H1 (cell line): ENCODE results near the gene LONP2. TPM values are rescaled to one million over a fixed set of nuclear protein-coding genes. Genes with fewer than 3 reads are reported as not detected.

Experiments used
- CTCF ChIA-PET: fragments of 300-600 bp; sonication (Branson Sonifier 250); formaldehyde crosslinking; loops from one replicate; lab custom pipeline; 2021; ENCODE audit not compliant: partially characterized antibody; lab: Charles Lee
- POLR2A ChIA-PET: fragments of 300-600 bp; sonication (Branson Sonifier 250); formaldehyde crosslinking; loops from one replicate; lab custom pipeline; 2021; ENCODE audit warnings: inconsistent platforms; ENCODE audit not compliant: partially characterized antibody; lab: Charles Lee
- DNase-seq, 2 experiments: peaks; one replicate each; pipeline versions ENCODE4 v3.0.0 to v3.0.0-alpha.2; 2010 to 2022; ENCODE audit warnings: low spot score in 2 of 2, low read depth in 1 of 2, mixed read lengths in 1 of 2
- FAIRE-seq: peaks from 2 replicates; lab custom pipeline; 2011; peaks lifted over from hg19 to GRCh38; lab: Jason Lieb, UNC
- H2AFZ ChIP-seq: 2 replicates; pipeline ENCODE4 v1.8.1; 2012; ENCODE audit warnings: low read length, inconsistent platforms
- H2AK5ac ChIP-seq: 2 replicates; pipeline ENCODE4 v1.6.1; 2013; ENCODE audit warnings: low read depth, low read length
- H2BK120ac ChIP-seq: replicated peaks from 2 replicates; pipeline ENCODE3; 2013; ENCODE audit warnings: low read depth, low read length, inconsistent platforms
- H2BK12ac ChIP-seq: 2 replicates; pipeline ENCODE4 v1.6.1; 2013; ENCODE audit warnings: low read depth, low read length
- H2BK15ac ChIP-seq: 2 replicates; pipeline ENCODE4 v1.6.1; 2013; ENCODE audit warnings: low read length
- H2BK20ac ChIP-seq: 2 replicates; pipeline ENCODE4 v1.6.1; 2013; ENCODE audit warnings: low read length
- H2BK5ac ChIP-seq: 2 replicates; pipeline ENCODE4 v1.6.1; 2013; ENCODE audit warnings: low read depth, low read length
- H3K14ac ChIP-seq: 2 replicates; pipeline ENCODE4 v1.6.1; 2013; ENCODE audit warnings: inconsistent platforms; ENCODE audit not compliant: insufficient read length
- H3K18ac ChIP-seq: 2 replicates; pipeline ENCODE4 v1.6.1; 2013; ENCODE audit warnings: low read length; ENCODE audit errors: extremely low read depth
- H3K23ac ChIP-seq: 2 replicates; pipeline ENCODE4 v1.6.1; 2013; ENCODE audit warnings: inconsistent platforms; ENCODE audit not compliant: insufficient read length
- H3K23me2 ChIP-seq: 2 replicates; pipeline ENCODE4 v1.6.1; 2013; ENCODE audit warnings: low read depth, low read length
- H3K27ac ChIP-seq: 2 replicates; pipeline ENCODE4 v1.6.1; 2011; ENCODE audit warnings: low read depth, low read length, inconsistent platforms
- H3K27me3 ChIP-seq, 4 experiments: replicated peaks in 1 of 4; 1 replicate in 1 of 4; 2 replicates in 3 of 4; pipeline versions ENCODE4 v1.6.1 to v1.8.1; 2011 to 2013; ENCODE audit warnings: low read length in 3 of 4, mild to moderate bottlenecking in 3 of 4, inconsistent platforms in 2 of 4, mixed read lengths in 2 of 4, moderate library complexity in 1 of 4; ENCODE audit not compliant: control insufficient read depth in 3 of 4, insufficient read depth in 3 of 4; ENCODE audit errors: extremely low read depth in 1 of 4
- H3K36me3 ChIP-seq, 4 experiments: 2 replicates each; pipeline versions ENCODE4 v1.6.1 to v1.8.1; 2011 to 2013; ENCODE audit warnings: mild to moderate bottlenecking in 4 of 4, low read length in 3 of 4, moderate library complexity in 2 of 4, control low read depth in 1 of 4, inconsistent platforms in 1 of 4; ENCODE audit not compliant: insufficient read depth in 4 of 4, control insufficient read depth in 2 of 4
- H3K4ac ChIP-seq: replicated peaks from 2 replicates; pipeline ENCODE3; 2013; ENCODE audit warnings: low read length, low read depth, mixed read lengths, inconsistent platforms; ENCODE audit not compliant: insufficient read length
- H3K4me1 ChIP-seq, 4 experiments: replicated peaks in 1 of 4; 1 replicate in 1 of 4; 2 replicates in 3 of 4; pipeline versions ENCODE4 v1.6.1 to v1.8.1; 2011 to 2013; ENCODE audit warnings: low read length in 3 of 4, inconsistent platforms in 2 of 4, mixed read lengths in 1 of 4; ENCODE audit not compliant: insufficient read depth in 4 of 4, control insufficient read depth in 3 of 4
- H3K4me2 ChIP-seq, 2 experiments: 2 replicates each; pipeline versions ENCODE4 v1.6.1 to v1.8.1; 2011 to 2013; ENCODE audit warnings: low read depth in 2 of 2, low read length in 2 of 2, control low read depth in 1 of 2, inconsistent platforms in 1 of 2, mild to moderate bottlenecking in 1 of 2; ENCODE audit not compliant: insufficient read depth in 1 of 2
- H3K4me3 ChIP-seq, 4 experiments: fragments of 200-600, 300-600 bp in 1 of 4; sonication (generic), shearing (Covaris generic), sonication (Bioruptor Twin) in 1 of 4; 2 replicates each; pipeline versions ENCODE4 v1.5.1 to v1.8.1; 2011 to 2016; ENCODE audit warnings: low read length in 4 of 4, low read depth in 3 of 4, control low read depth in 2 of 4, inconsistent platforms in 2 of 4, mild to moderate bottlenecking in 2 of 4, mixed read lengths in 1 of 4, moderate library complexity in 1 of 4; ENCODE audit not compliant: insufficient read depth in 2 of 4; ENCODE audit errors: extremely low read depth in 1 of 4
- H3K56ac ChIP-seq: replicated peaks from 2 replicates; pipeline ENCODE3; 2013; ENCODE audit warnings: low read depth, mild to moderate bottlenecking, mixed read lengths, low read length, inconsistent platforms; ENCODE audit not compliant: insufficient read length
- H3K79me1 ChIP-seq: 2 replicates; pipeline ENCODE4 v1.6.1; 2013; ENCODE audit warnings: low read depth, low read length, control low read depth
- H3K79me2 ChIP-seq, 2 experiments: 2 replicates each; pipeline versions ENCODE4 v1.6.1 to v1.8.1; 2012 to 2013; ENCODE audit warnings: low read length in 2 of 2, mild to moderate bottlenecking in 2 of 2, inconsistent platforms in 1 of 2; ENCODE audit not compliant: insufficient read depth in 2 of 2, control insufficient read depth in 1 of 2
- H3K9ac ChIP-seq, 4 experiments: replicated peaks in 1 of 4; 1 replicate in 1 of 4; 2 replicates in 3 of 4; pipeline versions ENCODE4 v1.6.1 to v1.8.1; 2011 to 2013; ENCODE audit warnings: low read depth in 3 of 4, low read length in 3 of 4, control low read depth in 2 of 4, mild to moderate bottlenecking in 2 of 4, moderate library complexity in 2 of 4, inconsistent platforms in 1 of 4; ENCODE audit errors: extremely low read depth in 1 of 4
- H3K9me3 ChIP-seq, 2 experiments: 2 replicates each; pipeline versions ENCODE4 v1.6.1 to v1.8.1; 2012 to 2013; ENCODE audit warnings: mild to moderate bottlenecking in 2 of 2, moderate library complexity in 2 of 2, control low read depth in 1 of 2, inconsistent platforms in 1 of 2, low read depth in 1 of 2, low read length in 1 of 2, mixed read lengths in 1 of 2; ENCODE audit not compliant: insufficient read depth in 2 of 2
- H4K20me1 ChIP-seq, 2 experiments: replicated peaks in 1 of 2; 2 replicates each; pipeline versions ENCODE3 to v1.8.1; 2011 to 2013; ENCODE audit warnings: inconsistent platforms in 2 of 2, low read length in 2 of 2, mild to moderate bottlenecking in 1 of 2; ENCODE audit not compliant: insufficient read depth in 2 of 2, control insufficient read depth in 1 of 2
- H4K5ac ChIP-seq: 2 replicates; pipeline ENCODE4 v1.6.1; 2013; ENCODE audit warnings: low read length, low read depth, mixed read lengths, inconsistent platforms; ENCODE audit not compliant: insufficient read length
- H4K8ac ChIP-seq: 2 replicates; pipeline ENCODE4 v1.8.0; 2013; ENCODE audit warnings: mild to moderate bottlenecking, moderate library complexity, low read length, inconsistent platforms; ENCODE audit not compliant: insufficient read depth; ENCODE audit errors: extremely low read depth
- H4K91ac ChIP-seq: replicated peaks from 2 replicates; pipeline ENCODE3; 2013; ENCODE audit warnings: low read length, mixed read lengths, inconsistent platforms; ENCODE audit not compliant: insufficient read length
- CBX5 ChIP-seq: fragments of 300-800, 300-1000 bp; sonication (generic); IDR thresholded peaks from 2 replicates; pipeline ENCODE4 v1.7.1; 2016; ENCODE audit warnings: antibody characterized with exemption, low read length, low read depth
- EP300 ChIP-seq, 2 experiments: IDR thresholded peaks; 1 replicate in 1 of 2; 2 replicates in 1 of 2; pipeline ENCODE4 v1.6.1; 2011 to 2012; ENCODE audit warnings: low read depth in 2 of 2, low read length in 2 of 2, mild to moderate bottlenecking in 2 of 2, borderline replicate concordance in 1 of 2, inconsistent platforms in 1 of 2, moderate library complexity in 1 of 2
- MAFK ChIP-seq: IDR thresholded peaks from 2 replicates; pipeline ENCODE4 v1.6.1; 2012; ENCODE audit warnings: low read depth, mild to moderate bottlenecking, improper control_type of control experiment, low read length
- RBBP5 ChIP-seq: IDR thresholded peaks from 2 replicates; pipeline ENCODE4 v1.7.1; 2012; ENCODE audit warnings: low read depth, mild to moderate bottlenecking, inconsistent platforms, low read length, moderate library complexity, borderline replicate concordance
- SAP30 ChIP-seq: fragments of 300-600 bp; sonication (generic); IDR thresholded peaks from 2 replicates; pipeline ENCODE4 v1.7.1; 2012; ENCODE audit warnings: low read length, moderate library complexity, mild to moderate bottlenecking, inconsistent platforms; ENCODE audit not compliant: insufficient read depth, insufficient replicate concordance
- WGBS, 2 experiments: shearing (Covaris generic) in 1 of 2; methylation state at CpG; one replicate each; pipeline versions ENCODE4 v1.1.6 to v1.1.7; 2013 to 2015; ENCODE audit warnings: low lambda C conversion rate in 2 of 2, mixed read lengths in 2 of 2, inconsistent platforms in 1 of 2, low coverage in 1 of 2, missing lambda C conversion rate in 1 of 2; ENCODE audit not compliant: insufficient replicate concordance in 2 of 2, insufficient coverage in 1 of 2, insufficient read length in 1 of 2; ENCODE audit errors: extremely low coverage in 1 of 2, missing lambda C conversion rate in 1 of 2; 5-methylcytosine and 5-hydroxymethylcytosine counted together
- polyA plus RNA-seq, 7 experiments: library from polyadenylated mRNA; depleted of rRNA in 3 of 7; stranded (reverse) in 5 of 7; unstranded in 2 of 7; fragments of >200 nt in 5 of 7; fragments of 200-250 nt in 2 of 7; gene quantifications; 1 replicate in 5 of 7; 2 replicates in 1 of 7; 4 replicates in 1 of 7; pipeline versions ENCODE4 v1.2.1 to v1.2.3, GENCODE V29; 2011 to 2013; ENCODE audit warnings: missing spikeins in 2 of 7, mixed read lengths in 2 of 7
- total RNA-seq: library from RNA; stranded (reverse); fragmentation: NEBNext Ultra II Directional; extraction: Animal tissue kit (Norgen Biotek cat#: 25700); gene quantifications from 2 replicates; pipeline ENCODE4 v1.2.1, GENCODE V29; 2021

LONP2 gene
- total and polyA plus RNA-seq, 2 of the 8 experiments (the other 6 are each of a cell fraction or from before 2014, with no cell fraction given): 8.1 to 23.1 TPM

GRCh38 chr16:48367441-48368049, 123.4 kb downstream of the LONP2 start:
- H3K4ac ChIP-seq: no peak overlapping the region
- H3K9ac ChIP-seq: no peak overlapping the region
- FAIRE-seq: no peak
- no peaks in the 10 kb centered on the region for H3K36me3 ChIP-seq
- peaks cover 11 to 21% of the 10 kb centered on the region in 2 experiments for H4K20me1 ChIP-seq
- TF ChIP-seq MAFK (peak; percentile 56; the same call in 1 of the 2 replicates), SAP30 (no peak), CBX5 (no peak), RBBP5 (no peak), EP300 (IDR thresholded peaks at IDR 0.05; ENCODE audit: borderline replicate concordance in 1 of 2, low read depth in 2 of 2, low read length in 2 of 2) (no peak)
- no peak overlapping the region for H2BK5ac ChIP-seq
- H4K5ac ChIP-seq: no peak overlapping the region
- H3K79me1 ChIP-seq: peaks cover 11% of the 10 kb centered on the region
- no peak overlapping the region for H2BK20ac ChIP-seq
- no peak overlapping the region for H3K4me3 ChIP-seq
- H3K4me1 ChIP-seq: peaks cover 2 to 11% (median 6%) of the 10 kb centered on the region in 4 experiments; a peak in 5 of 7 replicates
- H3K23me2 ChIP-seq: peaks cover 7% of the 10 kb centered on the region
- no peak overlapping the region for H2AK5ac ChIP-seq
- H3K56ac ChIP-seq: no peak overlapping the region
- DNase-seq: no peak
- H3K27ac ChIP-seq: no peak overlapping the region
- H3K4me2 ChIP-seq: no peak overlapping the region
- no peak overlapping the region for H3K23ac ChIP-seq
- no peak overlapping the region for H2BK12ac ChIP-seq
- H4K8ac ChIP-seq: no peak overlapping the region
- 93% methylated on average over 2 of the region's 2 CpGs; no CpG with 5 or more reads in 1 of the 2 experiments for WGBS, 2 experiments
- H3K14ac ChIP-seq: no peak overlapping the region
- H4K91ac ChIP-seq: no peak overlapping the region
- H2AFZ ChIP-seq: no peak overlapping the region
- peaks cover 23 to 96% of the 10 kb centered on the region in 2 experiments for H3K79me2 ChIP-seq
- no peaks in the 10 kb centered on the region for H3K27me3 ChIP-seq
- ChIA-PET CTCF (interaction anchor here (1.1 to 1.8 kb wide), 2 partner anchors 15 to 174 kb away, joined by 3 to 5 read pairs; no protein-coding TSS in a partner anchor), POLR2A (interaction anchor here (1.2 to 8.9 kb wide), 7 partner anchors 7 to 161 kb away, joined by 3 to 156 read pairs (median 17); partner anchors contain the start of gene SIAH1)
- H3K18ac ChIP-seq: no peak overlapping the region
- no peak overlapping the region for H2BK15ac ChIP-seq
- H2BK120ac ChIP-seq: no peak overlapping the region
- no peaks in the 10 kb centered on the region for H3K9me3 ChIP-seq
